Measurements from ENCODE around the gene AKR1B15. TPM values are rescaled to one million over a fixed set of nuclear protein-coding genes. Genes with fewer than 3 reads are reported as not detected.

AKR1B15 gene
- total and polyA plus RNA-seq, 9 of the 15 experiments (the other 6 are each of a cell fraction or from before 2014, with no cell fraction given): not detected

DNA sequence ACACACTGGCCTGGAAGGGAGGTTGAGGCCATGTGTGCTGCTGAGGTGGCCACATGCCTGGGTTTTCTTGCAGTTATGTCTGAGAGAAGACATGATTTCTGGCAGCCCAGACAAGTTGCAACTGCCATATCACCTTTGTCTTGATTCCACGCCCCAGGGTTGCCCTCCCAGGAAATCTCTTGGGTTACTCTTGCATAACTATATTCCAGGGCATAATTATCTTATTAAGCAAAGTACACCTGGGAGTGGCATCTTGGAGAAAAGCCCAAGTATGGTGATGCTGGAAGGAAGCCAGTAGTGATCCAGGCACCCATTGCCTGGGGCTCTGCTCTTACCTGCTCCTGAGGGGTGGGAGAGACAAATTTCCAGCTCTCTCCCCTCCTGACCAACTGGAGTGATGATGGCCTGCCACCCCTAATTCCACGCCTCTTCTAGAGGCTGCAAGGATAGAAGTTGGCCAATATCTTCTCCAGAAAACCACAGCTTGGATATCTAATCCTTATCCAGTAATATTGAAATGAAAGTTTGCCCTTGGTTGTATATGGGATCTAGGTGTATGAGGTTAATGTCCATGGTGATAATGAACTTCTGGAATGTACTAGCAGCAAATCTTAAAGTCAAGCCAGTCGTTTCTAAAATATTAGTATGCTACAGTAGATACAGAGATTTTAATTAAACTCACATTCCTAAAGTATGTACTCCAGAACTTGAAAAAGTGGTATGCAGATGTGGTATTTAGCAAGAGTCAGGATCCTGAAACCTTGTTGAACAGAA, 16.5 kb upstream of the AKR1B15 start:
- no TSS peak for BruUV-seq (replicated peaks)
- Histone ChIP-seq H3K9ac (ENCODE audit: insufficient read depth in 1 of 2, low read depth in 2 of 2, low read length in 2 of 2) (no peak overlapping the region), H3K4me3 (no peak overlapping the region), H3K4me2 (ENCODE audit: insufficient read depth, low read length) (no peak overlapping the region), H4K20me1 (replicated peaks; ENCODE audit: control insufficient read depth, insufficient read depth, low read length) (no peaks in the 10 kb centered on the region), H3K9me3 (replicated peaks; ENCODE audit: control insufficient read depth, insufficient read depth, low read depth, low read length) (no peaks in the 10 kb centered on the region), H3K4me1 (replicated peaks in 1 of 2; ENCODE audit: control insufficient read depth in 2 of 2, insufficient read depth in 2 of 2, low read length in 2 of 2) (no peaks in the 10 kb centered on the region; a peak in 1 of 5 replicates), H3K36me3 (ENCODE audit: control insufficient read depth, insufficient read depth, low read length) (no peaks in the 10 kb centered on the region), H3K27me3 (ENCODE audit: control insufficient read depth in 2 of 2, insufficient read depth in 2 of 2, low read length in 2 of 2) (peaks cover 0 to 35% of the 10 kb centered on the region in 2 experiments; a peak in 2 of 5 replicates), H2AFZ (ENCODE audit: low read depth, low read length) (no peak overlapping the region), H3K27ac (ENCODE audit: extremely low read depth, low read depth, low read length) (no peak overlapping the region), H3K79me2 (ENCODE audit: control insufficient read depth, insufficient read depth, low read length) (no peaks in the 10 kb centered on the region), H3K9me1 (ENCODE audit: control insufficient read depth, insufficient read depth, low read length) (no peaks in the 10 kb centered on the region)
- ChIA-PET POLR2A (no interaction called here), CTCF (ENCODE audit: low intra/inter-chr PET ratio) (no interaction called here)
- 0% methylated on average over 3 of the region's 3 CpGs for WGBS (ENCODE audit: insufficient coverage, low coverage, missing lambda C conversion rate)
- in situ Hi-C loops (cut with MboI) (no loop called here), intact Hi-C loops (cut with micrococcal nuclease) (no loop called here)
- DNase-seq (ENCODE audit: extremely low read depth in 1 of 4, low spot score in 3 of 4) (no peak), FAIRE-seq (no peak), ATAC-seq (no peak)
- TF ChIP-seq, protein P1, sequence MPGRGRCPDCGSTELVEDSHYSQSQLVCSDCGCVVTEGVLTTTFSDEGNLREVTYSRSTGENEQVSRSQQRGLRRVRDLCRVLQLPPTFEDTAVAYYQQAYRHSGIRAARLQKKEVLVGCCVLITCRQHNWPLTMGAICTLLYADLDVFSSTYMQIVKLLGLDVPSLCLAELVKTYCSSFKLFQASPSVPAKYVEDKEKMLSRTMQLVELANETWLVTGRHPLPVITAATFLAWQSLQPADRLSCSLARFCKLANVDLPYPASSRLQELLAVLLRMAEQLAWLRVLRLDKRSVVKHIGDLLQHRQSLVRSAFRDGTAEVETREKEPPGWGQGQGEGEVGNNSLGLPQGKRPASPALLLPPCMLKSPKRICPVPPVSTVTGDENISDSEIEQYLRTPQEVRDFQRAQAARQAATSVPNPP (IDR thresholded peaks at IDR 0.05; ENCODE audit: borderline replicate concordance, insufficient read depth, insufficient read length): no peak
- TF ChIP-seq ZNF785 (CRISPR knock-in tag; IDR thresholded peaks at IDR 0.05): no peak

DNA sequence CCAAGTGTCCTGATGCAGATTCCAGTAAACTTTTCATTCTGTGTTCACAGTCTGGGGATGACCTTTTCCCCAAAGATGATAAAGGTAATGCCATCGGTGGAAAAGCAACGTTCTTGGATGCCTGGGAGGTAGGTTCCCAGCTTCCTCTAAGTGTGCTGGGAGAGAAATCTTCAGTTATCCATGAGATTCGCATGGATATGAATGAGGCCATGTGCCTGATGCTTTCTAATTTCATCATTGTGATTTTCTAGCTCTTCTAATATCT, 16.0 kb upstream of the AKR1B15 start:
- no peaks in the 10 kb centered on the region for H3K4me1 ChIP-seq (replicated peaks in 1 of 2; ENCODE audit: control insufficient read depth in 2 of 2, insufficient read depth in 2 of 2, low read length in 2 of 2)
- ChIA-PET CTCF (ENCODE audit: low intra/inter-chr PET ratio) (no interaction called here), POLR2A (no interaction called here)
- no peaks in the 10 kb centered on the region for H3K36me3 ChIP-seq (ENCODE audit: control insufficient read depth, insufficient read depth, low read length)
- FAIRE-seq (no peak), DNase-seq (ENCODE audit: extremely low read depth in 1 of 4, low spot score in 3 of 4) (no peak), ATAC-seq (no peak)
- intact Hi-C loops (cut with micrococcal nuclease) (no loop called here), in situ Hi-C loops (cut with MboI) (no loop called here)
- H3K9me3 ChIP-seq (replicated peaks; ENCODE audit: control insufficient read depth, insufficient read depth, low read depth, low read length): no peaks in the 10 kb centered on the region
- peaks cover 0 to 34% of the 10 kb centered on the region in 2 experiments; a peak in 2 of 5 replicates for H3K27me3 ChIP-seq (ENCODE audit: control insufficient read depth in 2 of 2, insufficient read depth in 2 of 2, low read length in 2 of 2)
- no peak overlapping the region for H3K4me3 ChIP-seq
- H3K27ac ChIP-seq (ENCODE audit: extremely low read depth, low read depth, low read length): no peak overlapping the region
- no peaks in the 10 kb centered on the region for H3K79me2 ChIP-seq (ENCODE audit: control insufficient read depth, insufficient read depth, low read length)
- WGBS (ENCODE audit: insufficient coverage, low coverage, missing lambda C conversion rate): 0% methylated on average over 3 of the region's 3 CpGs
- no peak overlapping the region for H3K9ac ChIP-seq (ENCODE audit: insufficient read depth in 1 of 2, low read depth in 2 of 2, low read length in 2 of 2)
- H4K20me1 ChIP-seq (replicated peaks; ENCODE audit: control insufficient read depth, insufficient read depth, low read length): no peaks in the 10 kb centered on the region
- no TSS peak for BruUV-seq (replicated peaks)
- H3K4me2 ChIP-seq (ENCODE audit: insufficient read depth, low read length): no peak overlapping the region
- no peaks in the 10 kb centered on the region for H3K9me1 ChIP-seq (ENCODE audit: control insufficient read depth, insufficient read depth, low read length)
- H2AFZ ChIP-seq (ENCODE audit: low read depth, low read length): no peak overlapping the region
- TF ChIP-seq, protein P2, sequence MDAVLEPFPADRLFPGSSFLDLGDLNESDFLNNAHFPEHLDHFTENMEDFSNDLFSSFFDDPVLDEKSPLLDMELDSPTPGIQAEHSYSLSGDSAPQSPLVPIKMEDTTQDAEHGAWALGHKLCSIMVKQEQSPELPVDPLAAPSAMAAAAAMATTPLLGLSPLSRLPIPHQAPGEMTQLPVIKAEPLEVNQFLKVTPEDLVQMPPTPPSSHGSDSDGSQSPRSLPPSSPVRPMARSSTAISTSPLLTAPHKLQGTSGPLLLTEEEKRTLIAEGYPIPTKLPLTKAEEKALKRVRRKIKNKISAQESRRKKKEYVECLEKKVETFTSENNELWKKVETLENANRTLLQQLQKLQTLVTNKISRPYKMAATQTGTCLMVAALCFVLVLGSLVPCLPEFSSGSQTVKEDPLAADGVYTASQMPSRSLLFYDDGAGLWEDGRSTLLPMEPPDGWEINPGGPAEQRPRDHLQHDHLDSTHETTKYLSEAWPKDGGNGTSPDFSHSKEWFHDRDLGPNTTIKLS (IDR thresholded peaks at IDR 0.05; ENCODE audit: borderline replicate concordance, low read depth): no peak
- TF ChIP-seq BCOR (IDR thresholded peaks at IDR 0.05) (no peak), MEIS2 (IDR thresholded peaks at IDR 0.05; ENCODE audit: partially characterized antibody) (no peak), STAG1 (CRISPR knock-in tag; IDR thresholded peaks at IDR 0.05; ENCODE audit: borderline replicate concordance) (no peak), SLC30A9 (CRISPR knock-in tag; IDR thresholded peaks at IDR 0.05) (no peak), MCM5 (IDR thresholded peaks at IDR 0.05; ENCODE audit: low read depth) (no peak), ARID1B (IDR thresholded peaks at IDR 0.05) (no peak), KDM2B (CRISPR knock-in tag; IDR thresholded peaks at IDR 0.05) (no peak), ZNF197 (CRISPR knock-in tag; IDR thresholded peaks at IDR 0.05; ENCODE audit: low read depth) (no peak), EP300 (IDR thresholded peaks at IDR 0.05; ENCODE audit: low read length) (no peak)

Measured in K562 (cell line).